Measurements from ENCODE around the gene PAX2. TPM values are rescaled to one million over a fixed set of nuclear protein-coding genes. Genes with fewer than 3 reads are reported as not detected.

Gene PAX2
- total RNA-seq, 4 donors from 2014 or later, result not detected

GRCh38 chr10:100742076-100742771 is 3.2 kb upstream of the PAX2 start:
- 9% methylated on average over 35 of the region's 37 CpGs; no CpG with 5 or more reads in 1 of the 2 donors for WGBS, 2 donors (ENCODE audit: low coverage in 1 of 2)
- intact Hi-C loops (cut with DNase I; ENCODE audit: low total_unique reads) (loop anchor here (10.0 kb wide), 1 partner anchor 177 kb away; no protein-coding TSS in a partner anchor), in situ Hi-C loops (cut with MboI; ENCODE audit: low pct_ligation_motif_present in 1 of 4, low pct_unique_long_range_greater_than_20kb in 1 of 4, low sequenced_read_pairs in 3 of 4) (no loop called here)
- Histone ChIP-seq H3K9me3 (no peaks in the 10 kb centered on the region), H3K27ac (no peak overlapping the region), H3K4me3 (no peak overlapping the region), H3K27me3 (peaks cover 100% of the 10 kb centered on the region), H3K36me3 (no peaks in the 10 kb centered on the region), H3K4me1 (peaks cover 3 to 58% (median 32%) of the 10 kb centered on the region in 4 donors)
- no peak for DNase-seq
- TF ChIP-seq POLR2AphosphoS5 (IDR thresholded peaks at IDR 0.05), result no peak
- TF ChIP-seq POLR2A (IDR thresholded peaks at IDR 0.05), result no peak
- no peak for TF ChIP-seq EP300 (IDR thresholded peaks at IDR 0.05; ENCODE audit: low read depth)
- no peak for TF ChIP-seq CTCF (IDR thresholded peaks at IDR 0.05)

GRCh38 chr10:100742936-100743335 is 2.4 kb upstream of the PAX2 start:
- H3K36me3 ChIP-seq, result no peaks in the 10 kb centered on the region
- H3K4me3 ChIP-seq, result no peak overlapping the region
- in situ Hi-C loops (cut with MboI; ENCODE audit: low pct_ligation_motif_present in 1 of 4, low pct_unique_long_range_greater_than_20kb in 1 of 4, low sequenced_read_pairs in 3 of 4), result no loop called here
- H3K27me3 ChIP-seq, result peaks cover 100% of the 10 kb centered on the region
- TF ChIP-seq POLR2AphosphoS5 (IDR thresholded peaks at IDR 0.05), result no peak
- H3K9me3 ChIP-seq, result no peaks in the 10 kb centered on the region
- DNase-seq, result no peak
- 45% methylated on average over 7 of the region's 7 CpGs; no CpG with 5 or more reads in 1 of the 2 donors for WGBS, 2 donors (ENCODE audit: low coverage in 1 of 2)
- H3K4me1 ChIP-seq, result peaks cover 6 to 58% (median 31%) of the 10 kb centered on the region in 4 donors
- intact Hi-C loops (cut with DNase I; ENCODE audit: low total_unique reads), result loop anchor here (10.0 kb wide), 1 partner anchor 178 kb away; no protein-coding TSS in a partner anchor
- no peak overlapping the region for H3K27ac ChIP-seq

GRCh38 chr10:100743626-100744135 is 1.7 kb upstream of the PAX2 start:
- Histone ChIP-seq H3K9me3 (no peaks in the 10 kb centered on the region), H3K27ac (no peak overlapping the region), H3K4me1 (peaks cover 11 to 63% (median 35%) of the 10 kb centered on the region in 4 donors), H3K4me3 (no peak overlapping the region), H3K27me3 (peaks cover 100% of the 10 kb centered on the region), H3K36me3 (no peaks in the 10 kb centered on the region)
- TF ChIP-seq CTCF (IDR thresholded peaks at IDR 0.05), result peak; percentile 49 to 65 (median 60)
- TF ChIP-seq POLR2AphosphoS5 (IDR thresholded peaks at IDR 0.05), result no peak
- DNase-seq, result peak; percentile 54
- whole genome bisulfite sequencing, 2 donors (ENCODE audit: low coverage in 1 of 2), result 2% methylated on average over 16 of the region's 16 CpGs; no CpG with 5 or more reads in 1 of the 2 donors
- intact Hi-C loops (cut with DNase I; ENCODE audit: low total_unique reads), result loop anchor here (10.0 kb wide), 1 partner anchor 179 kb away; no protein-coding TSS in a partner anchor
- in situ Hi-C loops (cut with MboI; ENCODE audit: low pct_ligation_motif_present in 1 of 4, low pct_unique_long_range_greater_than_20kb in 1 of 4, low sequenced_read_pairs in 3 of 4), result no loop called here

- 10 to 13% methylated on average over 3 to 64 of the region's 65 CpGs for WGBS, 2 donors (ENCODE audit: low coverage in 1 of 2)
- TF ChIP-seq POLR2AphosphoS5 (IDR thresholded peaks at IDR 0.05), result no peak
- no peak for TF ChIP-seq POLR2A (IDR thresholded peaks at IDR 0.05)
- no peak for TF ChIP-seq CTCF (IDR thresholded peaks at IDR 0.05)
- no peak for TF ChIP-seq EP300 (IDR thresholded peaks at IDR 0.05; ENCODE audit: low read depth)
- H3K4me3 ChIP-seq, result peak overlapping the region in 1 of 4 donors; percentile 41
- no peak overlapping the region for H3K27ac ChIP-seq
- in situ Hi-C loops (cut with MboI; ENCODE audit: low pct_ligation_motif_present in 1 of 4, low pct_unique_long_range_greater_than_20kb in 1 of 4, low sequenced_read_pairs in 3 of 4) (no loop called here), intact Hi-C loops (cut with DNase I; ENCODE audit: low total_unique reads) (loop anchor here (10.0 kb wide), 1 partner anchor 180 kb away; no protein-coding TSS in a partner anchor)
- H3K27me3 ChIP-seq, result peaks cover 100% of the 10 kb centered on the region
- peaks cover 14 to 62% (median 36%) of the 10 kb centered on the region in 4 donors for H3K4me1 ChIP-seq
- H3K36me3 ChIP-seq, result no peaks in the 10 kb centered on the region
- no peaks in the 10 kb centered on the region for H3K9me3 ChIP-seq
- DNase-seq, result no peak
Observed at GRCh38 chr10:100744136-100744986, 1.0 kb upstream of the PAX2 start.
